C4-2B (cell line): ENCODE data around the gene PLA2G4E.
A peak's percentile ranks its signal among the peaks of the same experiment; 100 is the strongest.

Experiments
- H3K27ac ChIP-seq: fragments of 450-650 bp; 2 replicates; pipeline ENCODE4 v1.5.1; 2017
- CTCF ChIP-seq: fragments of 450-650 bp; conservative IDR thresholded peaks from 2 replicates; pipeline ENCODE4 v1.5.1; 2017; ENCODE audit warnings: mild to moderate bottlenecking
- ZFX ChIP-seq: fragments of 450-650 bp; IDR thresholded peaks from 2 replicates; pipeline ENCODE4 v1.6.1; 2017

PLA2G4E gene

GRCh38 chr15:42065033-42065432, 44.2 kb upstream of the PLA2G4E start:
- TF ChIP-seq CTCF (no peak), ZFX (no peak)

GRCh38 chr15:42064271-42064670, 43.4 kb upstream of the PLA2G4E start:
- H3K27ac ChIP-seq = no peak overlapping the region

More at GRCh38 chr15:42065033-42065432, 44.2 kb upstream of the PLA2G4E start:
- H3K27ac ChIP-seq = no peak overlapping the region

GRCh38 chr15:42063122-42063848, 42.4 kb upstream of the PLA2G4E start:
- no peak overlapping the region for H3K27ac ChIP-seq
- TF ChIP-seq ZFX = no peak
- TF ChIP-seq CTCF = no peak

More at GRCh38 chr15:42064271-42064670, 43.4 kb upstream of the PLA2G4E start:
- no peak for TF ChIP-seq ZFX
- no peak for TF ChIP-seq CTCF

GRCh38 chr15:42062284-42062806, 41.5 kb upstream of the PLA2G4E start:
- no peak for TF ChIP-seq CTCF
- no peak for TF ChIP-seq ZFX
- H3K27ac ChIP-seq = no peak overlapping the region

- H3K27ac ChIP-seq = no peak overlapping the region
- no peak for TF ChIP-seq CTCF
- no peak for TF ChIP-seq ZFX
Observed at GRCh38 chr15:42060797-42061196, 40.0 kb upstream of the PLA2G4E start.

GRCh38 chr15:42060477-42060763, 39.6 kb upstream of the PLA2G4E start:
- TF ChIP-seq ZFX (no peak), CTCF (no peak)
- H3K27ac ChIP-seq = no peak overlapping the region

- peak; percentile 97 for TF ChIP-seq CTCF
- no peak for TF ChIP-seq ZFX
- H3K27ac ChIP-seq = no peak overlapping the region
Observed at GRCh38 chr15:42059661-42060476, 39.0 kb upstream of the PLA2G4E start.
